Activated CD8-positive, alpha-beta T cell treated with anti-CD3 and anti-CD28 coated beads, Interleukin-2, amount 10 ng/mL, durations not matched to agents 7 days and 5 days (primary cell): Measurements from ENCODE around the gene LIMS2. TPM values are rescaled to one million over a fixed set of nuclear protein-coding genes. Genes with fewer than 3 reads are reported as not detected.

Source experiments
- ATAC-seq: fragments of 150-1000 bp; cut with Tn5 transposase; one replicate; pipeline ENCODE4 v1.10.0; 2021; ENCODE audit warnings: moderate library complexity
- CTCF ChIA-PET: fragments of 350-600 bp; sonication (Branson Sonifier 250); formaldehyde crosslinking; loops from one replicate; lab custom pipeline; 2021; ENCODE audit warnings: antibody characterized with exemption; lab: Charles Lee
- POLR2A ChIA-PET: fragments of 350-600 bp; sonication (Branson Sonifier 250); formaldehyde crosslinking; loops from one replicate; lab custom pipeline; 2021; ENCODE audit warnings: antibody characterized with exemption; lab: Charles Lee
- DNase-seq: peaks from one replicate; pipeline ENCODE4 v3.0.0-alpha.2; 2020
- H3K27ac Mint-ChIP-seq: one replicate; pipeline ENCODE4 v1.8.0; 2021; ENCODE audit warnings: mild to moderate bottlenecking, mixed read lengths
- H3K27me3 Mint-ChIP-seq: one replicate; pipeline ENCODE4 v1.8.0; 2021; ENCODE audit warnings: low read depth, mixed read lengths
- H3K36me3 Mint-ChIP-seq: one replicate; pipeline ENCODE4 v1.8.0; 2021; ENCODE audit warnings: low read depth, mixed read lengths
- H3K4me1 Mint-ChIP-seq: one replicate; pipeline ENCODE4 v1.8.0; 2021; ENCODE audit warnings: low read depth, mixed read lengths
- H3K4me3 Mint-ChIP-seq: one replicate; pipeline ENCODE4 v1.8.0; 2021; ENCODE audit warnings: mild to moderate bottlenecking, mixed read lengths
- H3K9me3 Mint-ChIP-seq: one replicate; pipeline ENCODE4 v1.8.0; 2022; ENCODE audit warnings: mixed read lengths; ENCODE audit not compliant: insufficient read depth
- total RNA-seq, 2 experiments: library from RNA; stranded (reverse); gene quantifications; one replicate each; pipeline ENCODE4 v1.2.3, GENCODE V29; 2021

LIMS2 gene
- total RNA-seq, 2 experiments from 2014 or later: 35.3 to 38.3 TPM

- peaks cover 26% of the 10 kb centered on the region for H3K27me3 Mint-ChIP-seq
- H3K36me3 Mint-ChIP-seq: no peaks in the 10 kb centered on the region
- no peak overlapping the region for H3K4me3 Mint-ChIP-seq
- no peaks in the 10 kb centered on the region for H3K9me3 Mint-ChIP-seq
- DNase-seq (no peak), ATAC-seq (no peak)
- POLR2A ChIA-PET: no interaction called here
- peaks cover 18% of the 10 kb centered on the region for H3K4me1 Mint-ChIP-seq
- CTCF ChIA-PET: no interaction called here
- no peak overlapping the region for H3K27ac Mint-ChIP-seq
Observed at GRCh38 chr2:127619203-127619590, 56.1 kb downstream of the LIMS2 start.

GRCh38 chr2:127618551-127619202 is 56.7 kb downstream of the LIMS2 start:
- no peak overlapping the region for H3K27ac Mint-ChIP-seq
- H3K9me3 Mint-ChIP-seq: peaks cover 4% of the 10 kb centered on the region
- peaks cover 29% of the 10 kb centered on the region for H3K27me3 Mint-ChIP-seq
- no peak overlapping the region for H3K4me3 Mint-ChIP-seq
- POLR2A ChIA-PET: no interaction called here
- no peak for DNase-seq
- no peak for ATAC-seq
- CTCF ChIA-PET: interaction anchor here (1.0 kb wide), 1 partner anchor 27 kb away, joined by 3 read pairs; no protein-coding TSS in a partner anchor
- peaks cover 18% of the 10 kb centered on the region for H3K4me1 Mint-ChIP-seq
- no peaks in the 10 kb centered on the region for H3K36me3 Mint-ChIP-seq

- peak overlapping the region; percentile 58 for H3K27ac Mint-ChIP-seq
- H3K27me3 Mint-ChIP-seq: peaks cover 35% of the 10 kb centered on the region
- peak overlapping the region; percentile 20 for H3K4me3 Mint-ChIP-seq
- H3K4me1 Mint-ChIP-seq: peaks cover 18% of the 10 kb centered on the region
- peak; percentile 39 for DNase-seq
- H3K36me3 Mint-ChIP-seq: peaks cover 5% of the 10 kb centered on the region
- POLR2A ChIA-PET: no interaction called here
- peaks cover 10% of the 10 kb centered on the region for H3K9me3 Mint-ChIP-seq
- ATAC-seq: peak; percentile 55
- CTCF ChIA-PET: interaction anchor here (2.1 kb wide), 1 partner anchor 24 kb away, joined by 10 read pairs; no protein-coding TSS in a partner anchor
Observed at GRCh38 chr2:127615511-127616166, 59.7 kb downstream of the LIMS2 start.

GRCh38 chr2:127614731-127615130 is 60.6 kb downstream of the LIMS2 start:
- Mint-ChIP-seq H3K27ac (no peak overlapping the region), H3K36me3 (peaks cover 5% of the 10 kb centered on the region), H3K4me1 (peaks cover 19% of the 10 kb centered on the region), H3K9me3 (peaks cover 10% of the 10 kb centered on the region), H3K4me3 (no peak overlapping the region), H3K27me3 (peaks cover 35% of the 10 kb centered on the region)
- CTCF ChIA-PET: interaction anchor here (2.1 kb wide), 1 partner anchor 23 kb away, joined by 10 read pairs; no protein-coding TSS in a partner anchor
- ATAC-seq: no peak
- DNase-seq: no peak
- POLR2A ChIA-PET: no interaction called here

- Mint-ChIP-seq H3K27me3 (peaks cover 35% of the 10 kb centered on the region), H3K36me3 (peaks cover 5% of the 10 kb centered on the region), H3K4me3 (no peak overlapping the region), H3K9me3 (peaks cover 10% of the 10 kb centered on the region), H3K4me1 (peaks cover 23% of the 10 kb centered on the region), H3K27ac (no peak overlapping the region)
- CTCF ChIA-PET: interaction anchor here (1.2 to 2.1 kb wide), 2 partner anchors 23 kb away, joined by 3 to 10 read pairs; no protein-coding TSS in a partner anchor
- ATAC-seq (no peak), DNase-seq (no peak)
- POLR2A ChIA-PET: no interaction called here
Observed at GRCh38 chr2:127614246-127614645, 61.1 kb downstream of the LIMS2 start.

GRCh38 chr2:127612111-127612822 is 63.1 kb downstream of the LIMS2 start:
- H3K4me1 Mint-ChIP-seq: peaks cover 31% of the 10 kb centered on the region
- POLR2A ChIA-PET: no interaction called here
- no peak for DNase-seq
- no peak for ATAC-seq
- CTCF ChIA-PET: interaction anchor here (0.6 kb wide), 1 partner anchor 21 kb away, joined by 3 read pairs; no protein-coding TSS in a partner anchor
- H3K9me3 Mint-ChIP-seq: peaks cover 10% of the 10 kb centered on the region
- peaks cover 27% of the 10 kb centered on the region for H3K27me3 Mint-ChIP-seq
- no peak overlapping the region for H3K27ac Mint-ChIP-seq
- H3K36me3 Mint-ChIP-seq: peaks cover 5% of the 10 kb centered on the region
- no peak overlapping the region for H3K4me3 Mint-ChIP-seq

- H3K27me3 Mint-ChIP-seq: peaks cover 19% of the 10 kb centered on the region
- peaks cover 22% of the 10 kb centered on the region for H3K4me1 Mint-ChIP-seq
- ChIA-PET POLR2A (no interaction called here), CTCF (interaction anchor here (2.2 kb wide), 1 partner anchor 20 kb away, joined by 16 read pairs; no protein-coding TSS in a partner anchor)
- ATAC-seq (no peak), DNase-seq (no peak)
- H3K27ac Mint-ChIP-seq: no peak overlapping the region
- H3K9me3 Mint-ChIP-seq: peaks cover 10% of the 10 kb centered on the region
- no peak overlapping the region for H3K4me3 Mint-ChIP-seq
- peaks cover 5% of the 10 kb centered on the region for H3K36me3 Mint-ChIP-seq
Observed at GRCh38 chr2:127611076-127611925, 64.0 kb downstream of the LIMS2 start.

- H3K27ac Mint-ChIP-seq: no peak overlapping the region
- H3K9me3 Mint-ChIP-seq: peaks cover 10% of the 10 kb centered on the region
- H3K27me3 Mint-ChIP-seq: peaks cover 15% of the 10 kb centered on the region
- no peak for ATAC-seq
- H3K4me3 Mint-ChIP-seq: no peak overlapping the region
- peaks cover 15% of the 10 kb centered on the region for H3K4me1 Mint-ChIP-seq
- ChIA-PET POLR2A (no interaction called here), CTCF (interaction anchor here (2.2 kb wide), 1 partner anchor 19 kb away, joined by 16 read pairs; no protein-coding TSS in a partner anchor)
- no peak for DNase-seq
- peaks cover 5% of the 10 kb centered on the region for H3K36me3 Mint-ChIP-seq
Observed at GRCh38 chr2:127610561-127610960, 64.8 kb downstream of the LIMS2 start.

GRCh38 chr2:127609818-127610217 is 65.5 kb downstream of the LIMS2 start:
- DNase-seq (no peak), ATAC-seq (no peak)
- Mint-ChIP-seq H3K4me1 (peaks cover 13% of the 10 kb centered on the region), H3K27ac (no peak overlapping the region), H3K9me3 (peaks cover 10% of the 10 kb centered on the region), H3K4me3 (no peak overlapping the region), H3K27me3 (peaks cover 12% of the 10 kb centered on the region), H3K36me3 (peaks cover 5% of the 10 kb centered on the region)
- ChIA-PET CTCF (interaction anchor here (2.2 kb wide), 1 partner anchor 18 kb away, joined by 16 read pairs; no protein-coding TSS in a partner anchor), POLR2A (no interaction called here)

GRCh38 chr2:127609031-127609751 is 66.1 kb downstream of the LIMS2 start:
- Mint-ChIP-seq H3K27me3 (peaks cover 9% of the 10 kb centered on the region), H3K9me3 (peaks cover 10% of the 10 kb centered on the region), H3K27ac (no peak overlapping the region), H3K36me3 (peaks cover 5% of the 10 kb centered on the region), H3K4me1 (peaks cover 16% of the 10 kb centered on the region), H3K4me3 (no peak overlapping the region)
- POLR2A ChIA-PET: no interaction called here
- no peak for DNase-seq
- CTCF ChIA-PET: interaction anchor here (1.8 to 2.2 kb wide), 2 partner anchors 18 kb away, joined by 9 to 16 read pairs; no protein-coding TSS in a partner anchor
- ATAC-seq: peak; percentile 30
